ENCODE data around the gene OR10G7. TPM values are rescaled to one million over a fixed set of nuclear protein-coding genes. Genes with fewer than 3 reads are reported as not detected.

OR10G7 gene
- total and polyA plus RNA-seq, 11 donors, result not detected

- DNase-seq (peak in 1 of 5 donors; percentile 11), ATAC-seq (peak in 3 of 4 donors; percentile 56 to 70 (median 70))
- peak overlapping the region in 1 of 12 donors; percentile 17 for H3K4me3 ChIP-seq
- H3K4me1 ChIP-seq, result peaks cover 0 to 12% (median 0%) of the 10 kb centered on the region in 12 donors
- H3K9me3 ChIP-seq, result no peaks in the 10 kb centered on the region
- no peak overlapping the region for H3K27ac ChIP-seq
- no peaks in the 10 kb centered on the region for H3K36me3 ChIP-seq
- peaks cover 0 to 74% (median 12%) of the 10 kb centered on the region in 9 donors for H3K27me3 ChIP-seq
- WGBS, 4 donors, result 31 to 43% (median 36%) methylated on average over 28 of the region's 28 CpGs
- intact Hi-C loops (cut with DNase I), result loop anchor here (5.0 to 10.0 kb wide), 4 partner anchors 125 to 518 kb away; no protein-coding TSS in a partner anchor
- TF ChIP-seq CTCF (IDR thresholded peaks at IDR 0.05) (peak in 6 of 12 donors; percentile 12 to 42 (median 34)), POLR2A (IDR thresholded peaks at IDR 0.05) (no peak)
Observed at GRCh38 chr11:124069429-124070401, 28.6 kb upstream of the OR10G7 start.

- no peaks in the 10 kb centered on the region for H3K9me3 ChIP-seq
- intact Hi-C loops (cut with DNase I), result loop anchor here in 1 of 10 donors (5.0 kb wide), 1 partner anchor 519 kb away; no protein-coding TSS in a partner anchor
- no peak for DNase-seq
- H3K4me3 ChIP-seq, result no peak overlapping the region
- WGBS, 4 donors, result 43 to 55% (median 50%) methylated on average over 4 of the region's 4 CpGs
- no peak overlapping the region for H3K27ac ChIP-seq
- no peak for ATAC-seq
- H3K36me3 ChIP-seq, result no peaks in the 10 kb centered on the region
- TF ChIP-seq CTCF (IDR thresholded peaks at IDR 0.05), result no peak
- TF ChIP-seq POLR2A (IDR thresholded peaks at IDR 0.05), result no peak
- peaks cover 0 to 12% (median 0%) of the 10 kb centered on the region in 12 donors for H3K4me1 ChIP-seq
- peaks cover 0 to 74% (median 12%) of the 10 kb centered on the region in 9 donors for H3K27me3 ChIP-seq
Observed at GRCh38 chr11:124068601-124069110, 27.5 kb upstream of the OR10G7 start.

GRCh38 chr11:124052966-124053365 is 11.8 kb upstream of the OR10G7 start:
- ATAC-seq, result no peak
- WGBS, 4 donors, result 80 to 91% (median 89%) methylated on average over 3 of the region's 3 CpGs

More at GRCh38 chr11:124052966-124053365, 11.8 kb upstream of the OR10G7 start:
- no peaks in the 10 kb centered on the region for H3K36me3 ChIP-seq
- H3K4me1 ChIP-seq, result no peaks in the 10 kb centered on the region
- H3K27me3 ChIP-seq, result no peaks in the 10 kb centered on the region
- no peaks in the 10 kb centered on the region for H3K9me3 ChIP-seq
- no peak overlapping the region for H3K27ac ChIP-seq
- DNase-seq, result no peak
- H3K4me3 ChIP-seq, result no peak overlapping the region
- intact Hi-C loops (cut with DNase I), result no loop called here
- no peak for TF ChIP-seq POLR2A (IDR thresholded peaks at IDR 0.05)
- TF ChIP-seq CTCF (IDR thresholded peaks at IDR 0.05), result no peak

All from heart left ventricle (tissue), 16 donors.